Measurements from ENCODE around the gene FILIP1L.

Gene FILIP1L

DNA sequence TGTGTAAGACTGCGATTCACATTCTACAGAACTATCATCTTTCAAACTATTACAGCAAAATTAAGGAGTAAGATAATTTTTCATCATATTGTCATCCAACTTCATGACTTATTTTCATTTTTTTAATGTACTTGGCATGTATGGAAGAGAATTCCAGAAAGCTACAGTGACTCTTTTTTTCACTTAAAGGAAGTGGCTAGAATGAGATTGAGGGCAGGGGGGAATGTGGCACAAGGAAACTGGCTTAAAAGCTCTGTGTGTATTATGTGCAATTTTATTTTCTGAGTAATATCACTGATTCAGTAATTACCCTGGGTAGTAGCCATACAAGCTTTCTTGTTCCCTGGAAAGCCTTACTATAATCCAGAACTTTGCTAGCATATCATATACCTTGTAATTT, 94.6 kb downstream of the FILIP1L start:
- no peak overlapping the region for H3K4me3 ChIP-seq
- H3K4me1 ChIP-seq, result peaks cover 0 to 50% (median 16%) of the 10 kb centered on the region in 4 donors
- intact Hi-C loops (cut with DNase I; ENCODE audit: low total_unique reads), result no loop called here
- peaks cover 0 to 5% (median 0%) of the 10 kb centered on the region in 3 donors for H3K9me3 ChIP-seq
- H3K27me3 ChIP-seq, result no peaks in the 10 kb centered on the region
- no peaks in the 10 kb centered on the region for H3K36me3 ChIP-seq
- H3K27ac ChIP-seq, result no peak overlapping the region
- TF ChIP-seq CTCF (IDR thresholded peaks at IDR 0.05), result no peak
- no peak for DNase-seq

GRCh38 chr3:100018806-100019205, 95.5 kb downstream of the FILIP1L start:
- intact Hi-C loops (cut with DNase I; ENCODE audit: low total_unique reads), result no loop called here
- TF ChIP-seq CTCF (IDR thresholded peaks at IDR 0.05), result no peak

GRCh38 chr3:100010087-100010417, 104.2 kb downstream of the FILIP1L start:
- no peaks in the 10 kb centered on the region for H3K27me3 ChIP-seq
- peak overlapping the region; percentile 39 to 58 for H3K27ac ChIP-seq
- TF ChIP-seq CTCF (IDR thresholded peaks at IDR 0.05), result no peak

More at GRCh38 chr3:100018806-100019205, 95.5 kb downstream of the FILIP1L start:
- H3K9me3 ChIP-seq, result peaks cover 0 to 5% (median 0%) of the 10 kb centered on the region in 3 donors
- no peak for DNase-seq
- no peak overlapping the region for H3K27ac ChIP-seq
- H3K27me3 ChIP-seq, result no peaks in the 10 kb centered on the region
- H3K4me1 ChIP-seq, result peaks cover 0 to 41% (median 10%) of the 10 kb centered on the region in 4 donors
- no peak overlapping the region for H3K4me3 ChIP-seq
- no peaks in the 10 kb centered on the region for H3K36me3 ChIP-seq

DNA sequence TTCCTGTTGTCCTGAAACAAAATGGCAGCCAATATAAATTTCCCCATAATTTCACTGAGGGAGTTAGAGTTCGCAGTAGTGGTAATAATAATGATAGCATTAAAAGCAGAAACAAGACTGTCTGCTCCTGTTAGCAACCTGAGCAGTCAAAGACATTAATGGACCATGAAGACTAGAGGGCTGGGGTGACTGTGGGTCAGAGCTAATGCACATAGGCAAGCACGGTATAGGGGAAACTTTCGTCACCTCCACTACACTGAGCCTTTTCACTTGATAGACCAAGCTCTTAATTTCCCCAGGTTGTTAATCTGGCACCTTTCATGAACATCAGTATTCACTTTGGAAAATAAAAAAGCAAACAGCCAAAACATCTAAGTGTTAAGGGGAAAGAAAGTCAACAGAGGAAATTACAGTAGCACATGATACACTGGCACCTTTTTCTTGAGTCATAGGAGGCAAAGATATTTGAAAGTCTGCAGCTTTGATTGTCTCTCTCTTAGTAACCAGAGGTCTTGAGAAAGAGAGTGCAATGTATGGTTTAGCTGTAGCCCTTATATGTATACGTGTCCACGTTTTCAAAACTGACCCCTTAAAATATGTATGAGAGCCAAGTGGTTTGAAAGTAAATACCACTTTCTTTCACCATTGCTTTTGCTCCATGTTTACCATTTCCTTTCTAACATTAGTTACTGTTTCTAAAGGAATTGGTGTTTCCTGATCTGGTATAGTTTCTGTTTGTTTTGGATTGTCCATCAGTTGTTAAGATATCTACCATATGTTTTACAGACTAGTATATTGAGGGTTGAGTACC, 104.8 kb downstream of the FILIP1L start:
- peak overlapping the region; percentile 39 to 58 for H3K27ac ChIP-seq
- no peak for TF ChIP-seq CTCF (IDR thresholded peaks at IDR 0.05)

More at GRCh38 chr3:100010087-100010417, 104.2 kb downstream of the FILIP1L start:
- H3K4me1 ChIP-seq, result peaks cover 0 to 59% (median 18%) of the 10 kb centered on the region in 4 donors
- no peaks in the 10 kb centered on the region for H3K36me3 ChIP-seq
- intact Hi-C loops (cut with DNase I; ENCODE audit: low total_unique reads), result no loop called here
- DNase-seq, result no peak
- H3K9me3 ChIP-seq, result peaks cover 0 to 2% (median 0%) of the 10 kb centered on the region in 3 donors
- H3K4me3 ChIP-seq, result no peak overlapping the region

GRCh38 chr3:100008081-100008698, 106.1 kb downstream of the FILIP1L start:
- no peak for TF ChIP-seq CTCF (IDR thresholded peaks at IDR 0.05)
- peak overlapping the region in 1 of 2 donors; percentile 58 for H3K27ac ChIP-seq
- H3K9me3 ChIP-seq, result no peaks in the 10 kb centered on the region
- peaks cover 0 to 63% (median 18%) of the 10 kb centered on the region in 4 donors for H3K4me1 ChIP-seq
- H3K27me3 ChIP-seq, result no peaks in the 10 kb centered on the region
- no peak overlapping the region for H3K4me3 ChIP-seq
- no peaks in the 10 kb centered on the region for H3K36me3 ChIP-seq
- no peak for DNase-seq
- intact Hi-C loops (cut with DNase I; ENCODE audit: low total_unique reads), result no loop called here

More for the DNA sequence above, 104.8 kb downstream of the FILIP1L start:
- H3K9me3 ChIP-seq, result no peaks in the 10 kb centered on the region
- H3K36me3 ChIP-seq, result no peaks in the 10 kb centered on the region
- intact Hi-C loops (cut with DNase I; ENCODE audit: low total_unique reads), result no loop called here
- H3K4me3 ChIP-seq, result no peak overlapping the region
- H3K4me1 ChIP-seq, result peaks cover 0 to 60% (median 18%) of the 10 kb centered on the region in 4 donors
- no peak for DNase-seq
- no peaks in the 10 kb centered on the region for H3K27me3 ChIP-seq
